Activated CD4-positive, CD25-positive, alpha-beta regulatory T cell treated with anti-CD3 and anti-CD28 coated beads, Interleukin-2, amount 50 U/mL, for 72 hours (primary cell): ENCODE measurements around the gene DAAM2.

Source experiments
- DNase-seq: peaks from one replicate; pipeline ENCODE4 v3.0.0; 2021

The DAAM2 gene

GRCh38 chr6:39820553-39820952 is 28.4 kb downstream of the DAAM2 start:
- no peak for DNase-seq

- no peak for DNase-seq
Measured at GRCh38 chr6:39821046-39821740, 29.0 kb downstream of the DAAM2 start.

- DNase-seq = no peak
Measured at GRCh38 chr6:39821742-39822532, 29.8 kb downstream of the DAAM2 start.

GRCh38 chr6:39822846-39823815 is 31.0 kb downstream of the DAAM2 start:
- no peak for DNase-seq

- no peak for DNase-seq
Measured at GRCh38 chr6:39824030-39824926, 32.1 kb downstream of the DAAM2 start.

GRCh38 chr6:39829331-39829730 is 37.2 kb downstream of the DAAM2 start:
- DNase-seq = no peak

GRCh38 chr6:39830444-39830843 is 38.3 kb downstream of the DAAM2 start:
- DNase-seq = no peak

GRCh38 chr6:39831701-39832100 is 39.5 kb downstream of the DAAM2 start:
- DNase-seq = no peak

- DNase-seq = no peak
Measured at GRCh38 chr6:39834278-39834677, 42.1 kb downstream of the DAAM2 start.

GRCh38 chr6:39834866-39835265 is 42.7 kb downstream of the DAAM2 start:
- no peak for DNase-seq

GRCh38 chr6:39835821-39836295 is 43.7 kb downstream of the DAAM2 start:
- no peak for DNase-seq

- no peak for DNase-seq
Measured at GRCh38 chr6:39836606-39837005, 44.4 kb downstream of the DAAM2 start.

- DNase-seq = no peak
Measured at GRCh38 chr6:39839445-39839844, 47.3 kb downstream of the DAAM2 start.

GRCh38 chr6:39840781-39841180 is 48.6 kb downstream of the DAAM2 start:
- no peak for DNase-seq

- DNase-seq = no peak
Measured at GRCh38 chr6:39841291-39841690, 49.1 kb downstream of the DAAM2 start.

GRCh38 chr6:39841923-39842322 is 49.7 kb downstream of the DAAM2 start:
- DNase-seq = no peak

- no peak for DNase-seq
Measured at GRCh38 chr6:39843305-39844020, 51.3 kb downstream of the DAAM2 start.

GRCh38 chr6:39844866-39845265 is 52.7 kb downstream of the DAAM2 start:
- DNase-seq = no peak

- no peak for DNase-seq
Measured at GRCh38 chr6:39847221-39847620, 55.0 kb downstream of the DAAM2 start.

GRCh38 chr6:39848171-39848570 is 56.0 kb downstream of the DAAM2 start:
- no peak for DNase-seq

GRCh38 chr6:39849228-39849627 is 57.1 kb downstream of the DAAM2 start:
- DNase-seq = no peak
